Subcutaneous abdominal adipose tissue (tissue), 5 donors: ENCODE results near the gene ADISSP.

Source experiments
- H3K27ac ChIP-seq: one replicate; pipeline ENCODE4 v1.7.0; 2013; ENCODE audit warnings: low read depth, mild to moderate bottlenecking, inconsistent platforms, low read length, moderate library complexity
- H3K27me3 ChIP-seq, 5 donors: one replicate each; pipeline ENCODE4 v1.7.0; 2013; ENCODE audit warnings: low read length in 5 of 5, inconsistent platforms in 1 of 5; ENCODE audit not compliant: control insufficient read depth in 5 of 5, insufficient read depth in 4 of 5
- H3K36me3 ChIP-seq, 5 donors: one replicate each; pipeline ENCODE4 v1.7.0; 2013; ENCODE audit warnings: low read length in 5 of 5; ENCODE audit not compliant: control insufficient read depth in 5 of 5, insufficient read depth in 5 of 5
- H3K4me1 ChIP-seq, 5 donors: one replicate each; pipeline ENCODE4 v1.7.0; 2013; ENCODE audit warnings: low read length in 5 of 5, mild to moderate bottlenecking in 3 of 5, moderate library complexity in 1 of 5; ENCODE audit not compliant: control insufficient read depth in 5 of 5, insufficient read depth in 5 of 5
- H3K4me3 ChIP-seq, 5 donors: one replicate each; pipeline ENCODE4 v1.7.0; 2013; ENCODE audit warnings: low read length in 5 of 5, low read depth in 1 of 5
- H3K9ac ChIP-seq, 5 donors: one replicate each; pipeline ENCODE4 v1.7.0; 2013; ENCODE audit warnings: low read length in 5 of 5, mild to moderate bottlenecking in 4 of 5, moderate library complexity in 3 of 5
- H3K9me3 ChIP-seq, 5 donors: one replicate each; pipeline ENCODE4 v1.7.0; 2013; ENCODE audit warnings: low read length in 5 of 5; ENCODE audit not compliant: control insufficient read depth in 5 of 5
- donor health status: healthy.
- donor health status: healthy.
- donor health status: healthy.
- donor health status: healthy.
- donor health status: healthy.

The ADISSP gene

GRCh38 chr20:3787324-3788014 lies 19.9 kb upstream of the ADISSP start:
- Histone ChIP-seq H3K4me1 (peaks cover 4 to 35% (median 33%) of the 10 kb centered on the region in 5 donors), H3K27me3 (no peaks in the 10 kb centered on the region), H3K4me3 (peak overlapping the region in 3 of 5 donors; percentile 35 to 47 (median 42)), H3K36me3 (peaks cover 0 to 12% (median 6%) of the 10 kb centered on the region in 5 donors), H3K9me3 (no peaks in the 10 kb centered on the region), H3K27ac (no peak overlapping the region), H3K9ac (peak overlapping the region in 2 of 5 donors; percentile 4 to 47)

- peaks cover 0 to 12% (median 6%) of the 10 kb centered on the region in 5 donors for H3K36me3 ChIP-seq
- peaks cover 4 to 35% (median 33%) of the 10 kb centered on the region in 5 donors for H3K4me1 ChIP-seq
Measured at GRCh38 chr20:3786665-3787323, 19.2 kb upstream of the ADISSP start, which contains the start of gene CENPB. Gene CENPB, minus strand, starts transcription at chr20:3786740. Its CDS starts 257 bp downstream, at chr20:3786483.

GRCh38 chr20:3786126-3786484 lies 18.6 kb upstream of the ADISSP start:
- H3K4me1 ChIP-seq = peaks cover 4 to 41% (median 37%) of the 10 kb centered on the region in 5 donors
- H3K9ac ChIP-seq = peak overlapping the region in 4 of 5 donors; percentile 20 to 81 (median 62)
- H3K27me3 ChIP-seq = no peaks in the 10 kb centered on the region

More at GRCh38 chr20:3786665-3787323, 19.2 kb upstream of the ADISSP start, which contains the start of gene CENPB:
- Histone ChIP-seq H3K27ac (peak within 1 kb of the TSS; percentile 9), H3K9ac (peak within 1 kb of the TSS in 4 of 5 donors; percentile 20 to 81 (median 62)), H3K4me3 (peak within 1 kb of the TSS; percentile 35 to 91 (median 85)), H3K27me3 (no peaks in the 10 kb centered on the region), H3K9me3 (no peaks in the 10 kb centered on the region)

GRCh38 chr20:3785240-3786125 lies 17.9 kb upstream of the ADISSP start:
- H3K9me3 ChIP-seq = no peaks in the 10 kb centered on the region
- peaks cover 4 to 46% (median 41%) of the 10 kb centered on the region in 5 donors for H3K4me1 ChIP-seq
- no peaks in the 10 kb centered on the region for H3K27me3 ChIP-seq
- peaks cover 0 to 12% (median 6%) of the 10 kb centered on the region in 5 donors for H3K36me3 ChIP-seq
- peak overlapping the region in 4 of 5 donors; percentile 20 to 81 (median 62) for H3K9ac ChIP-seq
- H3K4me3 ChIP-seq = peak overlapping the region; percentile 29 to 91 (median 85)
- peak overlapping the region; percentile 9 for H3K27ac ChIP-seq

More at GRCh38 chr20:3786126-3786484, 18.6 kb upstream of the ADISSP start:
- H3K4me3 ChIP-seq = peak overlapping the region; percentile 29 to 91 (median 85)
- peaks cover 0 to 12% (median 6%) of the 10 kb centered on the region in 5 donors for H3K36me3 ChIP-seq
- H3K9me3 ChIP-seq = no peaks in the 10 kb centered on the region
- H3K27ac ChIP-seq = no peak overlapping the region

GRCh38 chr20:3784863-3785239 lies 17.3 kb upstream of the ADISSP start:
- peak overlapping the region in 2 of 5 donors; percentile 64 to 75 for H3K9ac ChIP-seq
- peak overlapping the region; percentile 8 to 89 (median 81) for H3K4me3 ChIP-seq
- H3K27me3 ChIP-seq = no peaks in the 10 kb centered on the region
- peaks cover 0 to 12% (median 6%) of the 10 kb centered on the region in 5 donors for H3K36me3 ChIP-seq
- H3K4me1 ChIP-seq = peaks cover 4 to 46% (median 41%) of the 10 kb centered on the region in 5 donors
- H3K9me3 ChIP-seq = no peaks in the 10 kb centered on the region
- H3K27ac ChIP-seq = peak overlapping the region; percentile 9

- peak overlapping the region; percentile 8 to 89 (median 81) for H3K4me3 ChIP-seq
- peaks cover 4 to 46% (median 41%) of the 10 kb centered on the region in 5 donors for H3K4me1 ChIP-seq
- H3K27ac ChIP-seq = no peak overlapping the region
Measured at GRCh38 chr20:3784216-3784853, 16.8 kb upstream of the ADISSP start.

GRCh38 chr20:3783511-3784195 lies 16.1 kb upstream of the ADISSP start:
- no peak overlapping the region for H3K4me3 ChIP-seq
- no peak overlapping the region for H3K27ac ChIP-seq
- peaks cover 0 to 12% (median 6%) of the 10 kb centered on the region in 5 donors for H3K36me3 ChIP-seq
- no peaks in the 10 kb centered on the region for H3K9me3 ChIP-seq
- no peaks in the 10 kb centered on the region for H3K27me3 ChIP-seq
- H3K4me1 ChIP-seq = peaks cover 4 to 47% (median 41%) of the 10 kb centered on the region in 5 donors
- peak overlapping the region in 2 of 5 donors; percentile 7 to 23 for H3K9ac ChIP-seq

More at GRCh38 chr20:3784216-3784853, 16.8 kb upstream of the ADISSP start:
- Histone ChIP-seq H3K36me3 (peaks cover 0 to 12% (median 6%) of the 10 kb centered on the region in 5 donors), H3K27me3 (no peaks in the 10 kb centered on the region), H3K9ac (peak overlapping the region in 2 of 5 donors; percentile 64 to 75), H3K9me3 (no peaks in the 10 kb centered on the region)

GRCh38 chr20:3783068-3783489 lies 15.5 kb upstream of the ADISSP start:
- Histone ChIP-seq H3K36me3 (peaks cover 0 to 12% (median 6%) of the 10 kb centered on the region in 5 donors), H3K27ac (no peak overlapping the region), H3K4me1 (peaks cover 4 to 53% (median 46%) of the 10 kb centered on the region in 5 donors), H3K9ac (peak overlapping the region in 1 of 5 donors; percentile 23), H3K9me3 (no peaks in the 10 kb centered on the region), H3K27me3 (no peaks in the 10 kb centered on the region), H3K4me3 (no peak overlapping the region)
